GM10847 (cell line): ENCODE data around the gene PHLDB3.

ENCODE experiments used
- POLR2A ChIP-seq: IDR thresholded peaks from 2 replicates; pipeline ENCODE4 v1.6.1; 2011; ENCODE audit not compliant: insufficient read length; ENCODE audit errors: extremely low read depth

PHLDB3 gene

DNA sequence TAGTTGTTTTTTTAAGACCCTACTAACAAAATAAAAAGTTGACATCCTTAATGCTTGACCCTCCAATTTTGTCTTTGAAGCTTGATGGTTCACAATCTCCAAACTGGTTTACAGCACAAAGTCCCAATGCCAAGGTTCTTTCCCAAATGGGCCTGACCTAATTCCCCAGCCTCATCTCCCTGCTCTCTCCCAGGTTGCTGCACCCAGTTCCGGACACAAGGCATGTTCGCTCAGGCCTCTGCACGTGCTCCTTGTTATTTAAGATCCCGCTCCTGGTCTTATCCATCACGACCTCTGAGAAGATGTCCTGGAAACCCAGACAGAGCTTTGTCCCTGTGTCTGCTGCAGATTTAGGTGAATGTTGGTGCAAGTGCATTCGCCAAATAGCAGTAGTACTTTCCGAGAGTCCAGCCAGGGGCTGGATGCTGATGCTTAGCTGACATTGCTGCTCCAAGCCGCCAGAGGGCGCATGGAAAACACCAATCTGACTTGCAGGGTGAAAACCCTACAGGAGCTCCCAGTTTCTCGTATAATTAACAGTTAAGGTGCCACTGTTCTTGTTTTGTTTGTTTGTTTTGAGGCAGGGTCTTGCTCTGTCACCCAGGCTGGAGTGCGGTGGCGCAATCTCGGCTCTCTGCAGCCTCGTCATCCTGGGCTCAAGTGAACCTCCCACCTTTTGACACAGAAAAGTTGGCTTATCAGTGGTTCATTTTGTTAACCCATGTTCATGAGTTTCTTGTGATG, 57.6 kb downstream of the PHLDB3 start:
- no peak for TF ChIP-seq POLR2A

DNA sequence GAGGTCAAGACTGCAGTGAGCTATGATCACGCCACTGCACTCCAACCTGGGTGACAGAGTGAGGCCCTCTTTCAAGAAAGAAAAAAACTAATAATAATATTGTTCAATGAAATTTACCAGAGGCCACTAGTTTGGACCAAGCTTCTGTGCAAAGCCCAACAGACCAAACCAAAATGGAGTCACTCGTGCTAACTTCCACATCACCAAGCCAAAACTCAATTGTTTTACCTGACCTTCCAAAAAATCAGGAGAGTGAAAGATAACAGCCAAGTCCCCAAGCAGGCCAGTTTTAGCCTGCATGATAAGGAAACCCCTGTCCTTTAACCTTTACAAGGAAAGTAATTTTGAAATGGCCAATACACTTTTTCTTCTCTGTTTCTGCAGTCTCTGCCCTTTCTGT, 59.1 kb downstream of the PHLDB3 start:
- no peak for TF ChIP-seq POLR2A

DNA sequence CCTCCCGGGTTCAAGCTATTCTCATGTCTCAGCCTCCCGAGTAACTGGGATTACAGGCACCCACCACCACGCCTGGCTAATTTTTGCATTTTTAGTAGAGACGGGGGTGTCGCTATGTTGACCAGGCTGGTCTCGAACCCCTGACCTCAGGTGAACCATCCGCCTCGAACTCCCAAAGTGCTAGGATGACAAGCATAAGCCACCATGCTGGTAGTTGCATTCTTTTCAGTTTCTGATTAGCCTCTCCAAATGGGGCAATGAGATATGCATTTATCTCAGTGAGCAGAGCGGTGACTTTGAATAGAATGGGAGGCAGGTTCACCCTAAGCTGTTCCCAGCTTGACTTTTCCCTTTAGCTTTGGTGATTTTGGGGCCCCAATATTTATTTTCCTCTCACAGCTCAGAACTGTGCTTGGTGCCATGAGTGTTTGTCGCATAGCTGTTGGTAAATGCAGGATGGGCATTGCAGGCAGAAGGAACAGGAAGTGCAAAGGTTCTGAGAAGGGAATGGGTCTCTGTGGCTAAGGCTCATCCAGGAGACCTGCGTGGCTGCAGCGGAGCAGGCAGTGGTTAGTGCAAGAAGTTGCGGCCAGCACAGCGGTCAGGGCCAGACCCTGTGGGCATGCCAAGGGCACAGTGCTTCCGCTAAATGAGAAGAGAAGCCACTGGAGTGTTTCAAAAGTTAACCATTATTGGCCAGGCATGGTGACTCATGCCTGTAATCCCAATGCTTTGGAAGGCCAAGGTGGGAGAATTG, 59.8 kb downstream of the PHLDB3 start:
- no peak for TF ChIP-seq POLR2A

DNA sequence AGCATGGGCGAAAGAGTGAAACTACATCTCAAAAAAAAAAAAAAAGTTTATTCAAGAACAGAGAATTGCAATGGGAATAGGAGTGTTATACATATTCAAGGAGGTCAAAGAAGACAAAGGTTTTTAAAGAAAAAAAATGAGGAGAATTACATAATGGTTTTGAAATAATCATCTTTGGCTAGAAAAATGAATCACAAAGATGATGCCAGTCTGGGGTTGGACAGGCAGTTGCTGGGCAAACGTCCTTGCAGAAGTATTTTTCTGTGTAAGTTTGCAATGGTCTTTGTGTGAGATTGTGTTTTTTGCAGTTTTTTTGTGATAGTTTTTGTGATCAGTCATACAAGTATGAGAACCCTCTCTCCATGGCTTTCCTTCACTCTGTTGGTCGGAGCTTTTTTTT, 62.8 kb downstream of the PHLDB3 start:
- no peak for TF ChIP-seq POLR2A

DNA sequence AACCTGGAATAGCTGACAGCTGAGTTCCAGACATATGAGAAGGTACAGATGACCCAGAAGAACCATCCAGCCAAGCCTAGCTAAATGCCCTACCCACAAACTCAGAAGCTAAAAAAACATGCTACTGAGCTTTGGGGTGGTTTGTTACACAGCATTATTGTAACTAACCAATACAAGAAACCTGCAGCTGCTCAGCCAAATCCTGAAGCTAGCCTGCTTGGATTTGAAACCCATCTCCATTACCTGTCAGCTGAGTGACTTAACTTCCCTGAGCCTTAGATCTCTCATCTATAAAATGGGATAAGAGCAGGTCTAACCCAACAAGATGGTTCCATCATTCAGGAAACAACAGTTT, 64.9 kb downstream of the PHLDB3 start:
- no peak for TF ChIP-seq POLR2A

DNA sequence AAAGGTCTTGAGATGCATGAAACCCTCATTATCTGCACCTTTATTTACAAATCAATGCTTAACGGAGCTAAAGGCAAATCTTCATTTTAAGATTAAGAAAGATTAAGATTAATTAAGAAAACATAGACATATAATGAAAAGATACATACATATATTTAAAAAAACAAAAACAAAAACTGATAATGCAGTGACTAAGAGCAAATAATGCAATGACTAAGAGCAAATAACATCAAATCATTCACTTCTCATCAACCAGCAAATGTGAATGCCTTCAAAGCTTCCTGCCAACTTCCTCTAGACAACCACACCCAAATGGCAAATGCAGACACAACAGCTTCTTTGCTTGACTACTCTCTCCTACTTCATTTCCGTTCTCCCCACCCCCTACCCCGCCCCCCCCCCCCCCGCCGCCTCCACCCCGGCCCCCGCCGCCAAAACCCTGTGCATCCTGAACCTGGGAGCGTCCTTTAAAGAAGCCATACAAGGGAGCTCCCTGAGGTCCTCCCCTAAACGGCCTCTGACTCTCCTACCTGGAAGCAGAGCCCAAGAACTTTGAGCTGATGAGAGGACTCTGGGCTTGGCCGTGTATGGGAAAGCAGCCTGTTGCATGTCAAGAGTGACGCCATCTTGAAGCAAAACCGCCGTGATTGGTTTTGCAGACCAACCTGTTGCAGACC, 65.4 kb downstream of the PHLDB3 start:
- TF ChIP-seq POLR2A: no peak

DNA sequence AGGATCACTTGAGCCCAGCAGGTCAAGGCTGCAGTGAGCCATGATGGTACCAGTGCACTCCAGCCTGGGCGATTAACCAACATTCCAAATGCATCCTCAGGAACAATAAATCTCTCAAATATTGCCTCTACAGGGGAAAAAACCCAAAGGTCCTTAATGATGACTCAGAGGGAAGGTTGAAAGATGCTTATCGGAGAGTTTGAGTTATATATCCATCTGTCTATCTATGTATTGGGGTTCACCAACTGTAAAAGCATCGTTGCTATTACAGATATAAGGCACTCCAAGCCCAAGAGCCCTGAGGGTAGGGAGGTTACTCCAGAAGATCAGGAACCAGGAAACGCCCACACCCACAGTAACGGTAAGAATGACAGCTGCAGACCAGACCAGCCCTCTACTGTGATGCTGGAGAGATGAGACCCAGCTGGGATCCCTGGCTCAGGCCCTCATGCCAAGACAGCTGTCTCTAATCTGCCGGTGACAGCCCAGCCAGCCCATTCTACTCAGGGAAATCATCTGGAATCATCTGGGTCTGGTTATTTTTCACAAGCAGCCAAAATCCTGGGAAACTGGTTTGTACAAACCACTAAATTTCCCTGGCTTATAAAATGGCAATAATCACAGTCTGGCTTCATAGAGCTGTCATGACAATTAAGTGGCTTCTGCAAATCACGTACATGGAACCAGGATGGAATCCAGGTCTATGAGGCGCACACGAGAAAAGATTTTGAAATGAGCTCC, 66.1 kb downstream of the PHLDB3 start:
- no peak for TF ChIP-seq POLR2A

DNA sequence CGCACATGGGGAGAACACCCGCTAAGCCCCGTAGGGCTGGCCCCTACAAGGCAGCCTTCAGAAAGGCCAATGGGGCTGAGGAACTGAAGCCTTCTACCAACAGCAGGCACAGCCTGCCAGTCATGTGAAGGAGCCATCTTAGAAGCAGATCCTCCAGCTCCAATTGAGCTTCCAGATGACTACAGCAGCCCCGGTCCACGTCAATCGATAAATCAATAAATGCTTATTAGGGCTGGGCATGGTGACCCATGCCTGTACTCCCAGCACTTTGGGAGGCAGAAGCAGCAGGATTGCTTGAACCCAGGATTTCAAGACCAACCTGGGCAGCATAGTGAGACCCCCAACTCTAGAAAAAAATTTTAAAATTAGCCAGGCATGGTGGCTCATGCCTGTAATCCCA, 66.8 kb downstream of the PHLDB3 start:
- TF ChIP-seq POLR2A: no peak

DNA sequence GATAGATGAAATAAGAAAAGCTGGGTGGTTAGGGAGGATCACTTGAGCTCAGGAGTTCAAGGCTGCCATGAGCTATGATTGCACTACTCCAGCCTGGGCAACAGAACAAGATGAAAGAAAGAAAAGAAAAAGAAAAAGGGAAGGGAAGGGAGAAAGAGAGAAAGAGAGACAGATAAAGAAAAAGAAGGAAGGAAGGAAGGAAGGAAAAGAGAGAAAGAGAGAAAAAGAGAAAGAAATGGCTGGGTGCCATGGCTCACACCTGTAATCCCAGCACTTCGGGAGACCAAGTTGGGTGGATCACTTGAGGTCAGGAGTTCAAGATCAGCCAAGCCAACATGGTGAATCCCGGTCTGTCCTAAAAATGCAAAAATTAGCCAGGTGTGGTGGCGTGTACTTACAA, 68.8 kb downstream of the PHLDB3 start:
- no peak for TF ChIP-seq POLR2A

DNA sequence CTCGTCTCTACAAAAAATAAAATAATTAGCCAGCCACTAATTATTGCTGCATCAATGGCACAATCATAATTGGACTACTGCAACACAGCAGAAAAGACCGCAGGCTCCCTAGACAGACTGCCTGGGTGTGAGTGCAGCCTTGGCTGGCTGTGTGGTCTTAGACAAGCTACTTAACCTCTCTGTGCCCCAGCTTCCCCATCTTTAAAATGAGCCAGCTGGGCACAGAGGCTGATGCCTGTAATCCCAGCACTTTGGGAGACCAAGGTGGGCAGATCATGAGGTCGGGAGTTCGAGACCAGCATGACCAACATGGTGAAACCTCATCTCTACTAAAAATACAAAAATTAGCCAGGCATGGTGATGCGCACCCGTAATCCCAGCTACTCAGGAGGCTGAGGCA, 70.9 kb downstream of the PHLDB3 start:
- no peak for TF ChIP-seq POLR2A

DNA sequence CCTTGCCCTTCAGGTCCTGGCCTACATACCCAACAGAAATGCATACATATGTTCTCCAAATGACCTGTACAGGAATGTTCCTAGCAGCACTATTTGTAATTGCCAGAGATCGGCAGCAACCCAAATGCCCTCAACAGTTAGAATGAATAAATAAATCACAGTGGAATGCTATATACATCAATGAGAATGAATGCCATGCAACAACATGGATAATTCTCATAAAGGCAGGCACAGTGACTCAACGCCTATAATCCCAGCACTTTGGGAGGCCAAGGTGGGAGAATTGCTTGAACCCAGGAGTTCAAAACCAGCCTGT, 71.2 kb downstream of the PHLDB3 start:
- no peak for TF ChIP-seq POLR2A

DNA sequence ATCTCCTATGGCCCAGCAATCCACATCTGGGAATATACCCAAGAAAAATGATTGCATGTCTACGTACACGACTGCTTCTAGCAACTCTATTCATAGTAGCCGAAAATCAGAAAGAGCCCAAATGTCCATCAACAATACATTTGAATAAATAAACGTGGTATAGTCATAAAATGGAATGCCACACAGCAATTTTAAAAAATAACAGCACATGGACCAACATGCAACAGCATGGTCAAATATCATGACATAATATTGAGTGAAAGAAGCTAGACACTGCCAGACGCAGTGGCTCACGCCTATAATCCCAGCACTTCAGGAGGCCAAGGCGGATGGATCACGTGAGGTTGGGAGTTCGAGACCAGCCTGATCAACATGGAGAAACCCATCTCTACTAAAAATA, 73.6 kb downstream of the PHLDB3 start:
- TF ChIP-seq POLR2A: no peak

DNA sequence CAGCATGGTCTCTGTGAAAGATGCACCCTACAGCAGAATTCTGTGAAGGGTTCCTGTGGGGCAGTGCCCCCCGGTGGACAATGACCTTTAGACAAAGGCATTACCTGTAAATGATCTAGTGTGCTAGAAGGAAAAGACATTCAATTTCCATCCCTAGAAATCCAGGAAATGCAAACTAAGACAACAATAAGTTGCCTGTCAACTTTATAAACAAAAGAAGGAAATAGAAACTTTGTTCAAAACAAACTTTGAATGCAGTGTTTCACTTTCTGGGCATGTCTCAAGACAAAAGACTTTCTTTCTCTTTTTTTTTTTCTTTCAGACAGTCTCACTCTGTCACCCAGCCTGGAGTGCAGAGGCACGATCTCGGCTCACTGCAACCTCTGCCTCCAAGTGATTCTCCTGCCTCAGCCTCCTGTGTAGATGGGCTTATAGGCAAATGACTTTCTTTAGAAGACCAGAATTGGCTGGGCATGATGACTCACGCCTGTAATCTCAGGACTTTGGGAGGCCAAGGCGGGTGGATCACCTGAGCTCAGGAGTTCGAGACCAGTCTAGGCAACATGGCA, 74.3 kb downstream of the PHLDB3 start:
- no peak for TF ChIP-seq POLR2A

DNA sequence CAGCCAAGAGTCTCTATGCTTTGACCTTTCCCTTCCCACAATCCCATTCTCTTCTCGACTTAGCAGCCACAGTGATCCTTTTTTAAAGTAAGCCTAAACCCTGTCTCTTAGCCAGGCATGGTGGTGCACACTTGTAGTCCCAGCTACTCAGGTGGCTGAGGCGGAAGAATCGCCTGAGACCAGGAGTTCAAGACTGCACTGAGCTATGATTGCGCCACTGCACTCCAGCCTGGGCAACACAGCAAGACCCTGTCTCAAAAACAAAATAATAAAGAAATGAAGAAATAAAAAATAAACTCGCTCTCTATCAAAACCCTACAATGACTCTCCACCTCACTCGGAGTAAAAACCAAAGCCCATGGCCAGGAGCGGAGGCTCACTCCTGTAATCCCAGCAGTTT, 75.2 kb downstream of the PHLDB3 start:
- TF ChIP-seq POLR2A: no peak
